Spleen (tissue), 7 donors: ENCODE results near the gene LRCH3.

ENCODE experiments used
- POLR2A ChIP-seq, 3 donors: fragments of 450-650 bp; IDR thresholded peaks; one replicate each; pipeline ENCODE4 v1.5.1; 2017; ENCODE audit warnings: antibody characterized with exemption in 3 of 3, mild to moderate bottlenecking in 1 of 3
- POLR2AphosphoS5 ChIP-seq, 3 donors: sonication (generic); formaldehyde crosslinking; IDR thresholded peaks; one replicate each; pipeline ENCODE4 v1.5.1; 2017; ENCODE audit warnings: antibody characterized with exemption in 3 of 3
- TF ChIP-seq, protein P1 (sequence below), 11 experiments: fragments of 200-600 bp in 7 of 11; fragments of 450-650 bp in 4 of 11; sonication (generic) in 4 of 11; IDR thresholded peaks in 8 of 11; conservative IDR thresholded peaks in 3 of 11; 1 replicate in 7 of 11; 2 replicates in 4 of 11; pipeline versions ENCODE4 v1.4.0 to v1.8.0; 2016 to 2021; ENCODE audit warnings: antibody characterized with exemption in 11 of 11, inconsistent platforms in 4 of 11, mild to moderate bottlenecking in 1 of 11
- donor health status: DM: no; HTN: no; CAD: no; lungs with moderate emphysema.
- donor health status: DM: no; HTN: no; CAD: no.
- donor health status: DM: no; HTN: no; CAD: no.

DNA sequence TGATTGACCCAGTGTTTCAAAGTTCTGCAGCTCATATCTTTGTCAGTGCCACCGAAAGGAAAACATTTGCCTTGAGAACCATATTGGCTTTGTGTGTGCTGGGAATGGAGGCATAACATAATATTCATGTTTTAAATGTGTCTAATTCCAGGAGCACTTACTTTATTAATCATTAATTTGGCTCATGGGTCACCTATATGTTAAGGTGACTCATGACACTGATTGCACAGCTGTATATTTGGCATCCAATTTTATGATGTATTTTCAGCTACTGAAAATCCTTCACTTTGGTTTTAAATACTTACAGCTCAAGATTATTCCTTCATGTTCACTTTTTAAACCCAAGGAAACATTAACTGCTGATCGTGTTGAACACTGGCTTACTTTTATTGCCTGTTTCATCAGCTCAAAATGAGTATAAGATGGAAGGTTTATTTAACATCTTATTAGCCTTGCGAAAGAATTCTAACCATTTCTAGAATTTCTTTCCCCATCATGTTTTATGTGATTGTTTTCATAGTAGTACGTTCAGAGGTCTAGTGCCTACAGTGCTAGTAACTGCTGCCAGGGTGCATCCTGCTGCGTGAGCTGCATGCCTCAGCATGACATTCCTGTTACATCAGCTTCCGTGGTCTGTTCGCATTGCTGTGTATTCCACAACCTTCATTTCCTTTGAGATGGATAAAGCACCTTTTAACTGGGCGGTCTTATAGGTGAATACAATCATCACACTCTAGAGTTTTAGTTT lies 63.7 kb downstream of the LRCH3 start:
- TF ChIP-seq, protein P1, sequence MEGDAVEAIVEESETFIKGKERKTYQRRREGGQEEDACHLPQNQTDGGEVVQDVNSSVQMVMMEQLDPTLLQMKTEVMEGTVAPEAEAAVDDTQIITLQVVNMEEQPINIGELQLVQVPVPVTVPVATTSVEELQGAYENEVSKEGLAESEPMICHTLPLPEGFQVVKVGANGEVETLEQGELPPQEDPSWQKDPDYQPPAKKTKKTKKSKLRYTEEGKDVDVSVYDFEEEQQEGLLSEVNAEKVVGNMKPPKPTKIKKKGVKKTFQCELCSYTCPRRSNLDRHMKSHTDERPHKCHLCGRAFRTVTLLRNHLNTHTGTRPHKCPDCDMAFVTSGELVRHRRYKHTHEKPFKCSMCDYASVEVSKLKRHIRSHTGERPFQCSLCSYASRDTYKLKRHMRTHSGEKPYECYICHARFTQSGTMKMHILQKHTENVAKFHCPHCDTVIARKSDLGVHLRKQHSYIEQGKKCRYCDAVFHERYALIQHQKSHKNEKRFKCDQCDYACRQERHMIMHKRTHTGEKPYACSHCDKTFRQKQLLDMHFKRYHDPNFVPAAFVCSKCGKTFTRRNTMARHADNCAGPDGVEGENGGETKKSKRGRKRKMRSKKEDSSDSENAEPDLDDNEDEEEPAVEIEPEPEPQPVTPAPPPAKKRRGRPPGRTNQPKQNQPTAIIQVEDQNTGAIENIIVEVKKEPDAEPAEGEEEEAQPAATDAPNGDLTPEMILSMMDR (IDR thresholded peaks at IDR 0.05 in 8 of 11, conservative IDR thresholded peaks at IDR 0.05 in 3 of 11): no peak
- TF ChIP-seq POLR2A (IDR thresholded peaks at IDR 0.05) (no peak), POLR2AphosphoS5 (IDR thresholded peaks at IDR 0.05) (no peak)
